Aorta (tissue), 4 donors: ENCODE results near the gene RPRD1B. TPM values are rescaled to one million over a fixed set of nuclear protein-coding genes. Genes with fewer than 3 reads are reported as not detected.

ENCODE experiments used
- polyA plus RNA-seq, 2 donors: library from polyadenylated mRNA; stranded (reverse); fragments of 200-250 nt; gene quantifications; one replicate each; pipeline ENCODE4 v1.2.3, GENCODE V29; 2013
- total RNA-seq, 2 donors: library from RNA; stranded (reverse); fragmentation: NEBNext Ultra II Directional; extraction: Animal tissue kit (Norgen Biotek cat#: 25700); gene quantifications; one replicate each; pipeline ENCODE4 v1.2.1, GENCODE V29; 2021
- donor health status: healthy with polysubstance abuse.
- donor health status: Bipolar disorder and iron deficiency.
- donor health status: DM: no; HTN: no; CAD: no.
- donor health status: DM: yes; HTN: yes; CAD: no.

RPRD1B gene
- total and polyA plus RNA-seq, 4 donors, result 6.9 to 43.5 (median 21.9) TPM

Other genes starting within 250 kb of the RPRD1B start
- 1 to 10 TPM in 1 of 2 donors, under 1 TPM in 1; 0.78 to 3.1 TPM for gene VSTM2L, start 130.6 kb upstream of the RPRD1B start, total RNA-seq
- not detected for gene VSTM2L, start 130.6 kb upstream of the RPRD1B start, polyA plus RNA-seq
- gene TTI1, start 290 bp upstream of the RPRD1B start, total RNA-seq, result 10 to 100 TPM; 11.8 to 15.1 TPM
- gene TTI1, start 290 bp upstream of the RPRD1B start, polyA plus RNA-seq, result 1 to 10 TPM; 2.3 to 4.5 TPM
- 100 to 1,000 TPM; 449 to 561 TPM for gene TGM2, start 131.5 kb downstream of the RPRD1B start, total RNA-seq
- gene TGM2, start 131.5 kb downstream of the RPRD1B start, polyA plus RNA-seq, result 100 to 1,000 TPM in 1 of 2 donors, 10 to 100 TPM in 1; 44.2 to 193 TPM
- 10 to 100 TPM in 1 of 2 donors, 1 to 10 TPM in 1; 9.3 to 46.4 TPM for gene KIAA1755, start 227.0 kb downstream of the RPRD1B start, total RNA-seq
- 10 to 100 TPM in 1 of 2 donors, 1 to 10 TPM in 1; 2.0 to 31.9 TPM for gene KIAA1755, start 227.0 kb downstream of the RPRD1B start, polyA plus RNA-seq